K562 (cell line): ENCODE results near the gene CA6. TPM values are rescaled to one million over a fixed set of nuclear protein-coding genes. Genes with fewer than 3 reads are reported as not detected.

Experiments used
- ATAC-seq: fragments of 200-7000 bp; cut with Tn5 transposase; 3 replicates; pipeline ENCODE4 v1.9.1; 2020; ENCODE audit warnings: moderate library complexity
- BruUV-seq: library from RNA; stranded (reverse); fragments of 400-500 nt; replicated peaks from 2 replicates; lab custom pipeline; 2021; lab: Mats Ljungman, UMichigan
- CTCF ChIA-PET: fragments of 300-600 bp; formaldehyde crosslinking; extraction: SDS; loops from one replicate; lab custom pipeline; 2021; ENCODE audit warnings: low intra/inter-chr PET ratio; lab: Yijun Ruan, JAX
- POLR2A ChIA-PET: fragments of 300-600, 350-650 bp; sonication (Branson Sonifier 250); formaldehyde crosslinking; extraction: SDS; loops from one replicate; lab custom pipeline; 2021; ENCODE audit warnings: antibody characterized with exemption, inconsistent platforms; lab: Yijun Ruan, JAX
- DNase-seq, 4 experiments: peaks; one replicate each; pipeline versions ENCODE4 v3.0.0 to v3.0.0-alpha.2; 2011 to 2018; ENCODE audit warnings: low spot score in 3 of 4, mixed read lengths in 3 of 4; ENCODE audit errors: extremely low read depth in 1 of 4
- FAIRE-seq: peaks from 2 replicates; lab custom pipeline; 2011; peaks lifted over from hg19 to GRCh38; lab: Jason Lieb, UNC
- H2AFZ ChIP-seq: 2 replicates; pipeline ENCODE4 v1.6.0; 2011; ENCODE audit warnings: low read depth, low read length, control low read depth, inconsistent platforms
- H3K27ac ChIP-seq: fragments of 200-600 bp; 3 replicates; pipeline ENCODE4 v1.8.0; 2011; ENCODE audit warnings: low read depth, mild to moderate bottlenecking, control low read depth, inconsistent platforms, low read length, moderate library complexity, mixed read lengths; ENCODE audit errors: extremely low read depth
- H3K27me3 ChIP-seq, 2 experiments: fragments of 300-600 bp in 1 of 2; 2 replicates in 1 of 2; 3 replicates in 1 of 2; pipeline versions ENCODE4 v1.6.0 to v1.8.0; 2011; ENCODE audit warnings: inconsistent platforms in 2 of 2, low read length in 2 of 2, mild to moderate bottlenecking in 1 of 2, mixed read lengths in 1 of 2, moderate library complexity in 1 of 2; ENCODE audit not compliant: control insufficient read depth in 2 of 2, insufficient read depth in 2 of 2
- H3K36me3 ChIP-seq: fragments of 300-600 bp; 3 replicates; pipeline ENCODE4 v1.8.0; 2011; ENCODE audit warnings: mild to moderate bottlenecking, low read length, inconsistent platforms; ENCODE audit not compliant: control insufficient read depth, insufficient read depth
- H3K4me1 ChIP-seq, 2 experiments: fragments of 200-600 bp in 1 of 2; replicated peaks in 1 of 2; 2 replicates in 1 of 2; 3 replicates in 1 of 2; pipeline versions ENCODE4 v1.5.1 to v1.8.0; 2011; ENCODE audit warnings: inconsistent platforms in 2 of 2, low read length in 2 of 2, mild to moderate bottlenecking in 1 of 2, mixed read lengths in 1 of 2, moderate library complexity in 1 of 2; ENCODE audit not compliant: control insufficient read depth in 2 of 2, insufficient read depth in 2 of 2
- H3K4me2 ChIP-seq: 2 replicates; pipeline ENCODE4 v1.6.1; 2011; ENCODE audit warnings: low read length, control low read depth, inconsistent platforms, mixed read lengths; ENCODE audit not compliant: insufficient read depth
- H3K4me3 ChIP-seq: fragments of 200-600 bp; sonication (generic), shearing (Covaris generic); 2 replicates; pipeline ENCODE4 v1.5.1; 2016; ENCODE audit warnings: control low read depth, inconsistent platforms
- H3K79me2 ChIP-seq: fragments of 200-600 bp; 3 replicates; pipeline ENCODE4 v1.8.0; 2011; ENCODE audit warnings: low read length, inconsistent platforms; ENCODE audit not compliant: control insufficient read depth, insufficient read depth
- H3K9ac ChIP-seq, 2 experiments: 2 replicates each; pipeline versions ENCODE4 v1.6.0 to v1.6.1; 2011; ENCODE audit warnings: low read depth in 2 of 2, low read length in 2 of 2, control low read depth in 1 of 2, inconsistent platforms in 1 of 2, mild to moderate bottlenecking in 1 of 2, mixed read lengths in 1 of 2; ENCODE audit not compliant: insufficient read depth in 1 of 2
- H3K9me1 ChIP-seq: one replicate; pipeline ENCODE4 v1.6.0; 2011; ENCODE audit warnings: inconsistent platforms, mild to moderate bottlenecking, low read length, moderate library complexity; ENCODE audit not compliant: control insufficient read depth, insufficient read depth
- H3K9me3 ChIP-seq: replicated peaks from 2 replicates; pipeline ENCODE4 v1.5.1; 2011; ENCODE audit warnings: low read depth, low read length, inconsistent platforms; ENCODE audit not compliant: control insufficient read depth, insufficient read depth
- H4K20me1 ChIP-seq: replicated peaks from 2 replicates; pipeline ENCODE4 v1.6.1; 2011; ENCODE audit warnings: low read length, inconsistent platforms, mixed read lengths; ENCODE audit not compliant: control insufficient read depth, insufficient read depth
- BCOR ChIP-seq: fragments of 450-650 bp; IDR thresholded peaks from 2 replicates; pipeline ENCODE4 v1.6.1; 2016
- BHLHE40 ChIP-seq: IDR thresholded peaks from 2 replicates; pipeline ENCODE4 v1.6.1; 2011; ENCODE audit warnings: low read length, improper control_type of control experiment
- CEBPG ChIP-seq, 3 experiments: fragments of 200-800 bp in 1 of 3; sonication (Bioruptor generic) in 1 of 3; sonication (generic) in 1 of 3; formaldehyde crosslinking in 1 of 3; IDR thresholded peaks in 2 of 3; conservative IDR thresholded peaks in 1 of 3; 2 replicates each; pipeline versions ENCODE4 v1.6.1 to v1.8.0; 2016 to 2022; ENCODE audit warnings: missing compliant biosample characterization in 2 of 3, missing genetic modification characterization in 2 of 3, mild to moderate bottlenecking in 1 of 3, missing genetic modification reagents in 1 of 3
- CEBPZ ChIP-seq: fragments of 150-350 bp; IDR thresholded peaks from 2 replicates; pipeline ENCODE4 v1.6.1; 2014; ENCODE audit warnings: low read depth, mild to moderate bottlenecking, low read length, borderline replicate concordance
- DEAF1 ChIP-seq: fragments of 450-650 bp; formaldehyde crosslinking; IDR thresholded peaks from 2 replicates; pipeline ENCODE4 v1.4.0; 2020; ENCODE audit warnings: mild to moderate bottlenecking, moderate library complexity
- HDAC6 ChIP-seq: IDR thresholded peaks from 2 replicates; pipeline ENCODE4 v1.6.1; 2012; ENCODE audit warnings: low read depth, mild to moderate bottlenecking, control low read depth, inconsistent platforms, low read length, moderate library complexity
- KDM1A ChIP-seq, 2 experiments: fragments of 450-650 bp; IDR thresholded peaks; 2 replicates each; pipeline ENCODE4 v1.6.1; 2016; ENCODE audit warnings: mild to moderate bottlenecking in 2 of 2
- SMARCA4 ChIP-seq: fragments of 450-650 bp; IDR thresholded peaks from 2 replicates; pipeline ENCODE4 v1.6.1; 2016
- YBX1 ChIP-seq: fragments of 450-650 bp; IDR thresholded peaks from 2 replicates; pipeline ENCODE4 v1.7.1; 2016; ENCODE audit warnings: mild to moderate bottlenecking
- ZFPM2 ChIP-seq: fragments of 250-450 bp; sonication (Bioruptor Pico); IDR thresholded peaks from 2 replicates; pipeline ENCODE4 v1.5.1; 2022; ENCODE audit warnings: mild to moderate bottlenecking
- ZKSCAN8 ChIP-seq: fragments of 200-800 bp; sonication (Bioruptor generic); IDR thresholded peaks from 2 replicates; pipeline ENCODE4 v1.6.1; 2016; ENCODE audit warnings: missing genetic modification characterization, missing compliant biosample characterization
- ZNF217 ChIP-seq: sonication (generic); formaldehyde crosslinking; IDR thresholded peaks from 2 replicates; pipeline ENCODE4 v1.8.0; 2022; ENCODE audit warnings: mild to moderate bottlenecking, missing genetic modification reagents
- ZNF398 ChIP-seq: fragments of 250-450 bp; sonication (Bioruptor Pico); IDR thresholded peaks from 2 replicates; pipeline ENCODE4 v1.8.0; 2021; ENCODE audit warnings: moderate library complexity, mild to moderate bottlenecking, inconsistent platforms
- ZNF41 ChIP-seq: fragments of 250-450 bp; sonication (Bioruptor Pico); conservative IDR thresholded peaks from 2 replicates; pipeline ENCODE4 v1.4.0; 2020; ENCODE audit warnings: mild to moderate bottlenecking
- ZNF76 ChIP-seq: fragments of 250-450 bp; sonication (Bioruptor Pico); IDR thresholded peaks from 2 replicates; pipeline ENCODE4 v1.4.0; 2020; ENCODE audit warnings: mild to moderate bottlenecking, moderate library complexity, borderline replicate concordance
- WGBS: fragments of 100-300 bp; shearing (Covaris generic); methylation state at CpG from one replicate; pipeline ENCODE4 v1.1.6; 2016; ENCODE audit warnings: low coverage, mixed read lengths; ENCODE audit not compliant: insufficient coverage; ENCODE audit errors: missing lambda C conversion rate; 5-methylcytosine and 5-hydroxymethylcytosine counted together
- in situ Hi-C: fragments of 300-500 bp; cut with MboI; formaldehyde crosslinking; loops from 4 replicates; pipeline ENCODE4 v1.15.0; 2018; ENCODE audit warnings: inconsistent platforms, mixed read lengths
- intact Hi-C: fragments of 100-400 bp; cut with micrococcal nuclease; formaldehyde crosslinking; loops from 2 replicates; pipeline ENCODE4 v1.14.2; 2022
- polyA plus RNA-seq, 8 experiments: library from polyadenylated mRNA; depleted of rRNA in 4 of 8; stranded (reverse) in 5 of 8; unstranded in 3 of 8; fragments of >200 nt; fragmentation: Nextera tagmentation in 2 of 8; fragmentation: Illumina TruSeq in 1 of 8; extraction: Ambion mirVana in 2 of 8; extraction: Trizol in 1 of 8; gene quantifications; 2 replicates each; pipeline versions ENCODE4 v1.2.1 to v1.2.3, GENCODE V29; 2011 to 2014; ENCODE audit warnings: inconsistent platforms in 1 of 8, missing spikeins in 1 of 8
- total RNA-seq, 7 experiments: library from RNA; depleted of rRNA in 6 of 7; stranded (reverse); fragments of >200 nt in 6 of 7; fragmentation: Illumina TruSeq in 2 of 7; extraction: Trizol in 2 of 7; gene quantifications; 2 replicates each; pipeline versions ENCODE4 v1.2.1 to v1.2.3, GENCODE V29; 2011 to 2021; ENCODE audit warnings: low replicate concordance in 1 of 7

CA6 gene
- total and polyA plus RNA-seq, 9 of the 15 experiments (the other 6 are each of a cell fraction or from before 2014, with no cell fraction given): not detected

- TF ChIP-seq CEBPZ (no peak), YBX1 (no peak), ZNF76 (CRISPR knock-in tag) (no peak), ZNF217 (CRISPR knock-in tag) (no peak), ZNF41 (no peak), HDAC6 (no peak)
- TF ChIP-seq, all 486 proteins: peak for 3
These were observed 42.9 kb upstream of the CA6 start (continued) for GRCh38 chr1:8902765-8903164.

- no peaks in the 10 kb centered on the region for H3K27me3 ChIP-seq
- ATAC-seq: peak; percentile 50
- H3K36me3 ChIP-seq: no peaks in the 10 kb centered on the region
- H3K9me1 ChIP-seq: no peaks in the 10 kb centered on the region
- H3K79me2 ChIP-seq: no peaks in the 10 kb centered on the region
- ChIA-PET CTCF (interaction anchor here (0.6 kb wide), 1 partner anchor 32 kb away, joined by 3 read pairs; no protein-coding TSS in a partner anchor), POLR2A (interaction anchor here (0.6 kb wide), 1 partner anchor 43 kb away, joined by 3 read pairs; no protein-coding TSS in a partner anchor)
- peaks cover 9 to 16% of the 10 kb centered on the region in 2 experiments for H3K4me1 ChIP-seq
- no peak overlapping the region for H3K9ac ChIP-seq
- H3K9me3 ChIP-seq: peaks cover 6% of the 10 kb centered on the region
- no peaks in the 10 kb centered on the region for H4K20me1 ChIP-seq
- whole genome bisulfite sequencing: 68% methylated on average over 6 of the region's 6 CpGs
- no peak overlapping the region for H2AFZ ChIP-seq
- no peak overlapping the region for H3K4me3 ChIP-seq
- H3K27ac ChIP-seq: no peak overlapping the region
- BruUV-seq: no TSS peak
- in situ Hi-C loops: no loop called here
- FAIRE-seq: no peak
- peak in 1 of 4 experiments; percentile 47 for DNase-seq
- intact Hi-C loops: loop anchor here (10.0 kb wide), 1 partner anchor 49 kb away; no protein-coding TSS in a partner anchor
- H3K4me2 ChIP-seq: no peak overlapping the region
- TF ChIP-seq DEAF1 (CRISPR knock-in tag) (no peak), SMARCA4 (peak; percentile 58), ZKSCAN8 (CRISPR knock-in tag) (no peak), KDM1A (IDR thresholded peaks at IDR 0.05) (no peak), CEBPG (CRISPR knock-in tag; IDR thresholded peaks at IDR 0.05) (peak; percentile 19; the same call in 1 of the 2 replicates), CEBPG (tag; conservative IDR thresholded peaks at IDR 0.05 in 1 of 2, IDR thresholded peaks at IDR 0.05 in 1 of 2) (no peak), ZFPM2 (CRISPR knock-in tag) (no peak), BHLHE40 (no peak), ZNF398 (CRISPR knock-in tag) (no peak), BCOR (peak; percentile 43; the same call in 1 of the 2 replicates)
These were observed 42.3 kb upstream of the CA6 start for GRCh38 chr1:8903410-8903809.
